Stimulated activated CD4-positive, alpha-beta T cell treated with anti-CD3 and anti-CD28 coated beads, Interleukin-12 subunit alpha, Interleukin-12 subunit beta, amount 100 ng/mL, for 48 hours (primary cell): Measurements from ENCODE around the gene SEC24B.
"Not testable (repeated sequence)": the region's sequence is repeated elsewhere in the genome, so short reads cannot be mapped to it uniquely, and the experiment has no call there.

Source experiments
- DNase-seq, 3 donors: peaks; one replicate each; pipeline ENCODE4 v3.0.0-alpha.2; 2020; ENCODE audit warnings: low read depth in 2 of 3, low spot score in 1 of 3

The SEC24B gene

DNA sequence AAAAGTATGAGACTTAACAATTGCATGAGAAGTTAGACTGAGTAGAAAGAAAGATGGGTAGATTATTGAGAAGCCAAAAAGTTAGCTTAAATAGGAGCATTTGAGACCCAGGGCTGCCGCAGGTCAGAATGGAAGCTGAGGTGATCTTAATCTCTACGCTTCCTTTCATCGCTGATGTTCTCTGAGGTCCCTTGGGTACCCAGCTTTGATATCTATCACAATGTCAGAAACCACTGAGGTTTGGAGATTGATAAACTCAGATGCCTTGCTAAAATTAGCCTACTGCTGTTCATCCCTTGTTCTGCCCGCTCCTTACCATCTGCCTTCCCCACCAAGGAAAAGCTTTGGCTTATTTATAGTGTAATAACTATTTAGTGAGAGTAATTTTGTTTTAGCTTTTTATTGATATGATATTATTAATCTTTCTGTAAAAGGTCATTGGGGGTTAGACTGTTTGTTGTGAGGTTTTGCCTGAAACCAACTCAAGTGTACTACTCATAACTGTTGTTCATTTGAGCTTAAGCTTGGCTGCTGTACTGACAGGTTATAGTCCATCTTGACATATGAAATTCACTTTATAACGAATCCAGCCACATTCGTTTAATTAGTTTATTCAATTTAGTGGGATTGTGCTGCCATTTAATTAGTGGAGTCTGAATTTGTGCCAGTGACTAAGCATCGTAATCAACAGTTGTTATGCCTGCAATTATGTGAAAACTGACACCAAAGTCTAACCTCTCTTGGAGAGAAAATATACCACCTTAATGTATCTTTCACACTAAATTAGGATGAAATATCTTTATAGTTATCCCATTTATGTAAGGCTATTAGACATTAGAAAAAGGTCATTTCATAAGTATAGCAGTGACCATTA is 141.6 kb downstream of the SEC24B start:
- no peak for DNase-seq

DNA sequence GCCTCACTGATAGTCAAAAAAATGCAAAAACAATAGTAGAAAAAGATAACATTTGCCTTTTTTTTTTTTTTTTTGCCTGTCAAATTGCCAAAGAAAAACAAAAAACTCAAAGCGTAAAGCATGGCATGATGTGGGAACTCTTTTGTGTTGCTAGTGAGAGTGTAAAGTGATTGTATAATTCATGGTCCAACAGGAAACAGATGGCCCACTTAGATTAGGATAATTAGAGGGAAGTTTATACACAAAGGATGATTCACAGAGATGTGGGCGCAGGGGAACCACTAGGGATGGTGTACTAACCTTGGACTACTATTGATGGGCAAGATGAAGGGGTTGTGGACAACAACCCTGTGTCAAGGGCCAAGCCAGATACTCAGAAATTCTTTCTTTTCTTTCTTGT is 142.8 kb downstream of the SEC24B start:
- no peak for DNase-seq

DNA sequence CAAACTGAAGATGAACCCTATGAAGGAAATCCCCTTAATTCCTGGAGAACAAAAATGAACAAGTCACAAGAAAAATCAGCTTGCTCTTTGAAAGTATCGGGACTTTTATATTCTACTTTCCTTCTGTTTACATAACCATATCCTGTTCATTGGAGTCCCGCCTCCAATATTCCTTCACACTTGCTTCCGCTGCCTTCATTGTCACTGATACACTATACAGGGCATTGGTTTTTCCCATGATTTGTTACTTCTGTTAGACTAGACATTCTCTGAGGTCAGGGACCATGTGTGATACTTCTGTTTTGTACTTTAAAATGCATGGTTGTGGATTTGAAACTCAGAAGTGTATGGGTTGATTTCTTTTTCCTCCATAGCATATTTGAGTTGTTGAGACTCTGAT is 145.2 kb downstream of the SEC24B start:
- no peak for DNase-seq

DNA sequence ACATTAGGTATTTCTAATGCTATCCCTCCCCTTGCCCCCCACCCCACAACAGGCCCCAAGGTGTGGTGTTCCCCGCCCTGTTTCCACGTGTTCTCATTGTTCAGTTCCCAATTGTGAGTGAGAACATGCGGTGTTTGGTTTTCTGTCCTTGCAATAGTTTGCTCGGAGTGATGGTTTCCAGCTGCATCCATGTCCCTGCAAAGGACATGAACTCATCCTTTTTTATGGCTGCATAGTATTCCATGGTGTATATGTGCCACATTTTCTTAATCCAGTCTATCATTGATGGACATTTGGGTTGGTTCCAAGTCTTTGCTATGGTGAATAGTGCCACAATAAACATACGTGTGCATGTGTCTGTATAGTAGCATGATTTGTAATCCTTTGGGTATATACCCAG is 146.4 kb downstream of the SEC24B start:
- not testable (repeated sequence) for DNase-seq

DNA sequence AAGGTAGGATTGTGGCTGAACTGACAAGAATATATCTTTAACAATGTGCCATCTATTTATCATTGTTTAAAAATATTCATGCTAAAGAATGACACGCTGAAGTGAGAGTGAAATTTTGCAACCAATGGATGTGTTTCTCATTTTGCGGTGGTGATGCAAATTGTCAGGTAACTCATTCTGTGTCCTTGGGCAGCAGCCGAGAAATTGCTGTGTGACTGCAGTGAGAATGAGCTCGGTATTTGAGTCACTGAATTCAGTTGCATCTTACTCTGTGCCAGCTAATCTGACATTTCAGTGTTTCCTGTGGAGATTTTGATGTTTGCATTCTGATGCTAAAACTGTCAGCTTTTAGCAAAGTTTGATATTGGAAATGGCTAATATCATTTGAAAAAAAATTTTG is 154.6 kb downstream of the SEC24B start:
- peak; percentile 41 to 66 (median 52) for DNase-seq

DNA sequence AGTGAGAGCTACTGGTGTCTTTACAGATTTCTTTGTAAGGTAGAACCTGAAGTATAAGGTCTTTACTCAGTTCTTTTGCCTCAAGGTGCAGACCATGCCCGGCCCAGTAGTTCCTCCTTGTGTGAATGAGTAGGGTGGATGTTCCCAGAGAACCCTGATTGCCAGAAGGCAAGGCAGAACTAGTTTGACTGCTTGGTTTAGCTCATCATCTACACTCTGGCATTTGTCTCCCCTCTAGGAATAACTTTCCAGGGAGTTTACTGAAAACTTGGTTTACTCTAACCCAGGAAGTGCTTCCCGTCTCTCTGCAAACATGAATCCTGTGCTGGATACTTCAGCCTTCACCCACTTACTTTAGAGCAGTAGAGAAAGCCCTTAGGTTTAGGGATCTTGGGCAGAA is 155.5 kb downstream of the SEC24B start:
- DNase-seq = no peak

DNA sequence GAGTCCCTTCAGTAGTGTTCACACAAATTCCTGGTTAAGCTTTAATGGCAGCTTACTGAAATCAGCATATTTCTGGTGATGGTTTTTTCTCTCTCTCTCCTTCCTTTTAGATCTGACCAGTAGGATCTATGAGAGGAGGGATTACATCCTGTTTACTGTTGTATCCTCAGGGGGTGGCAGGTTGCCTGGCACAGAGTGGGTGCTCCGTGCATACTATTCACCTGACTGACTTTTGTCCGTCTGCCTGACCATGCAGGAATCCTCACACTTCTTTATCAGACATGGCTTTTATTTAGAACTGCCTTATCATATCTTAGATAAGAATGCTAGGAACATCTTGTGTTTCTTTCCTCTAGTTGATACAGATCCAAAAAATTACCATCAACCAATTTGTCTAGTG is 156.0 kb downstream of the SEC24B start:
- DNase-seq = no peak
